Measurements from ENCODE around the gene PSMD13.
"Not testable (repeated sequence)": the region's sequence is repeated elsewhere in the genome, so short reads cannot be mapped to it uniquely, and the experiment has no call there.

The PSMD13 gene

GRCh38 chr11:218815-219593 lies 17.8 kb upstream of the PSMD13 start:
- no peak overlapping the region for H3K4me2 ChIP-seq (ENCODE audit: low read depth, low read length)
- no peak overlapping the region for H3K4me3 ChIP-seq (ENCODE audit: low read length)
- peaks cover 4% of the 10 kb centered on the region; the same call in 1 of the 2 replicates for H3K36me3 ChIP-seq (replicated peaks; ENCODE audit: insufficient read depth, low read length)
- H3K27me3 ChIP-seq (replicated peaks; ENCODE audit: insufficient read depth, low read length): no peaks in the 10 kb centered on the region
- DNase-seq: no peak
- no peak overlapping the region for H2AFZ ChIP-seq (ENCODE audit: low read length)
- H3K79me2 ChIP-seq (ENCODE audit: low read length): no peaks in the 10 kb centered on the region
- no peak overlapping the region for H3K9ac ChIP-seq (ENCODE audit: low read length)
- H4K20me1 ChIP-seq (ENCODE audit: insufficient read depth, low read length): no peaks in the 10 kb centered on the region
- H3K4me1 ChIP-seq (ENCODE audit: low read length): no peaks in the 10 kb centered on the region
- H3K9me2 ChIP-seq (replicated peaks; ENCODE audit: insufficient read depth, low read length): no peaks in the 10 kb centered on the region
- no peaks in the 10 kb centered on the region for H3K9me3 ChIP-seq (replicated peaks; ENCODE audit: insufficient read depth, low read length)
- 0 out of 2 replicates have a peak, but pooled peaks cover 3% of the 10 kb centered on the region for H3F3A ChIP-seq (ENCODE audit: insufficient read depth, low read length)
- TF ChIP-seq EZH2phosphoT487 (IDR thresholded peaks at IDR 0.05; ENCODE audit: low read length) (no peak), EZH2 (optimal IDR thresholded peaks at IDR 0.05; ENCODE audit: low read depth, low read length) (no peak), CTCF (IDR thresholded peaks at IDR 0.05; ENCODE audit: low read length) (no peak)
- no peak overlapping the region for H3K27ac ChIP-seq (ENCODE audit: low read length)

- H3K9ac ChIP-seq (ENCODE audit: low read length); H3K4me3 ChIP-seq (ENCODE audit: low read length); H3K27ac ChIP-seq (ENCODE audit: low read length); H3K79me2 ChIP-seq (ENCODE audit: low read length); H3K4me1 ChIP-seq (ENCODE audit: low read length); H2AFZ ChIP-seq (ENCODE audit: low read length); DNase-seq; H3K4me2 ChIP-seq (ENCODE audit: low read depth, low read length); H3K27me3 ChIP-seq (replicated peaks; ENCODE audit: insufficient read depth, low read length); H3K36me3 ChIP-seq (replicated peaks; ENCODE audit: insufficient read depth, low read length); H3K9me3 ChIP-seq (replicated peaks; ENCODE audit: insufficient read depth, low read length); H4K20me1 ChIP-seq (ENCODE audit: insufficient read depth, low read length); H3K9me2 ChIP-seq (replicated peaks; ENCODE audit: insufficient read depth, low read length); H3F3A ChIP-seq (ENCODE audit: insufficient read depth, low read length): not testable (repeated sequence)
These were observed 16.0 kb upstream of the PSMD13 start for GRCh38 chr11:220641-221215.

- Histone ChIP-seq H3K27ac (ENCODE audit: low read length) (no peak overlapping the region), H2AFZ (ENCODE audit: low read length) (no peak overlapping the region), H3K36me3 (replicated peaks; ENCODE audit: insufficient read depth, low read length) (no peaks in the 10 kb centered on the region), H3K9me3 (replicated peaks; ENCODE audit: insufficient read depth, low read length) (no peaks in the 10 kb centered on the region), H4K20me1 (ENCODE audit: insufficient read depth, low read length) (no peaks in the 10 kb centered on the region), H3K9me2 (replicated peaks; ENCODE audit: insufficient read depth, low read length) (no peaks in the 10 kb centered on the region), H3K4me3 (ENCODE audit: low read length) (no peak overlapping the region), H3K27me3 (replicated peaks; ENCODE audit: insufficient read depth, low read length) (no peaks in the 10 kb centered on the region), H3K79me2 (ENCODE audit: low read length) (no peaks in the 10 kb centered on the region), H3F3A (ENCODE audit: insufficient read depth, low read length) (no peaks in the 10 kb centered on the region), H3K4me2 (ENCODE audit: low read depth, low read length) (no peak overlapping the region), H3K4me1 (ENCODE audit: low read length) (no peaks in the 10 kb centered on the region), H3K9ac (ENCODE audit: low read length) (no peak overlapping the region)
- DNase-seq: no peak
- TF ChIP-seq EZH2 (optimal IDR thresholded peaks at IDR 0.05; ENCODE audit: low read depth, low read length): no peak
These were observed 15.2 kb upstream of the PSMD13 start for GRCh38 chr11:221539-221938.

GRCh38 chr11:221998-222789 lies 14.6 kb upstream of the PSMD13 start:
- Histone ChIP-seq H3K4me2 (ENCODE audit: low read depth, low read length) (no peak overlapping the region), H3K9ac (ENCODE audit: low read length) (no peak overlapping the region), H3K9me2 (replicated peaks; ENCODE audit: insufficient read depth, low read length) (no peaks in the 10 kb centered on the region), H3K79me2 (ENCODE audit: low read length) (no peaks in the 10 kb centered on the region), H4K20me1 (ENCODE audit: insufficient read depth, low read length) (no peaks in the 10 kb centered on the region), H3K27me3 (replicated peaks; ENCODE audit: insufficient read depth, low read length) (no peaks in the 10 kb centered on the region), H3K9me3 (replicated peaks; ENCODE audit: insufficient read depth, low read length) (no peaks in the 10 kb centered on the region), H3K4me3 (ENCODE audit: low read length) (no peak overlapping the region), H2AFZ (ENCODE audit: low read length) (no peak overlapping the region), H3K36me3 (replicated peaks; ENCODE audit: insufficient read depth, low read length) (no peaks in the 10 kb centered on the region), H3F3A (ENCODE audit: insufficient read depth, low read length) (no peaks in the 10 kb centered on the region), H3K27ac (ENCODE audit: low read length) (no peak overlapping the region), H3K4me1 (ENCODE audit: low read length) (no peaks in the 10 kb centered on the region)
- TF ChIP-seq CTCF (IDR thresholded peaks at IDR 0.05; ENCODE audit: low read length) (no peak), EZH2 (optimal IDR thresholded peaks at IDR 0.05; ENCODE audit: low read depth, low read length) (no peak), EZH2phosphoT487 (IDR thresholded peaks at IDR 0.05; ENCODE audit: low read length) (no peak)
- no peak for DNase-seq

Measured in MM.1S (cell line).